GM18870 (cell line): ENCODE measurements around the gene BCO1.
"Not testable (repeated sequence)": the region's sequence is repeated elsewhere in the genome, so short reads cannot be mapped to it uniquely, and the experiment has no call there.

Source experiments
- ATAC-seq: cut with Tn5 transposase; IDR thresholded peaks from one replicate; pipeline ENCODE4 v1.9.1; 2021; ENCODE audit warnings: moderate library complexity; ENCODE audit not compliant: unreplicated experiment

Gene BCO1, protein sequence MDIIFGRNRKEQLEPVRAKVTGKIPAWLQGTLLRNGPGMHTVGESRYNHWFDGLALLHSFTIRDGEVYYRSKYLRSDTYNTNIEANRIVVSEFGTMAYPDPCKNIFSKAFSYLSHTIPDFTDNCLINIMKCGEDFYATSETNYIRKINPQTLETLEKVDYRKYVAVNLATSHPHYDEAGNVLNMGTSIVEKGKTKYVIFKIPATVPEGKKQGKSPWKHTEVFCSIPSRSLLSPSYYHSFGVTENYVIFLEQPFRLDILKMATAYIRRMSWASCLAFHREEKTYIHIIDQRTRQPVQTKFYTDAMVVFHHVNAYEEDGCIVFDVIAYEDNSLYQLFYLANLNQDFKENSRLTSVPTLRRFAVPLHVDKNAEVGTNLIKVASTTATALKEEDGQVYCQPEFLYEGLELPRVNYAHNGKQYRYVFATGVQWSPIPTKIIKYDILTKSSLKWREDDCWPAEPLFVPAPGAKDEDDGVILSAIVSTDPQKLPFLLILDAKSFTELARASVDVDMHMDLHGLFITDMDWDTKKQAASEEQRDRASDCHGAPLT

DNA sequence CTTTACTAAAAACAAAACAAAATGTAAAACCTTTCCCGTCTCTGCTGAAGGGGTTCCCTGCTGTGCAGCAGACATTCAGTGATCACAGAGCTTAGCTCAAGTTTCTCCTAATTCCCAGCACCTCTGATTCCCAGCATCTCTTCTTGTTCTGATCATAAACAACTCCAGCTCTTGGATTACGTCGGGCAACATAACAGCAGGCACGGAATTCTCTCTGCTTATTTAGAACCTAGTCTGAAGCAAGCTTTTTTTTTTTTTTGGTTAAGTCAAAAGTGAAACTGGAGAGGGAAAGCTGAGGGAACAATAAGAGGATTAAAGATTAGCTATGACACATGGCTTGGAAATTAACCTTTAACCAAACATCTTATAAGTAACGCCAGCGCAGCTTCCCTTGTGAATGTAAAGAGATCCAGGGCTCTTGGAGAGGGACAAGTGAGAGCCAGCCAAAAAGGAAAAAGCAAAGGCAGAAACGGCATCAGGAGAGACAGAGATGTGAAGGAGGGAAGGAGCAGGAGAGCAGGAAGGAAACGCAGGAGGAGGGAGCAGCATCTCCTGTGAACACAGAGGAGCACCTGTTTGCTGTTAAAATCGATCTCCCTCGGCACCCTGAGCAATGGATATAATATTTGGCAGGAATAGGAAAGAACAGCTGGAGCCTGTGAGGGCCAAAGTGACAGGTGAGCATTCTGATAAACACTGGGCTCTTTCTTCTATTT lies at the start of gene BCO1:
TSS of gene BCO1 (plus strand) at position 394 of the 716 bp plus-strand sequence. CDS start at position 614, 220 bp downstream.
- peak; percentile 53 for ATAC-seq

DNA sequence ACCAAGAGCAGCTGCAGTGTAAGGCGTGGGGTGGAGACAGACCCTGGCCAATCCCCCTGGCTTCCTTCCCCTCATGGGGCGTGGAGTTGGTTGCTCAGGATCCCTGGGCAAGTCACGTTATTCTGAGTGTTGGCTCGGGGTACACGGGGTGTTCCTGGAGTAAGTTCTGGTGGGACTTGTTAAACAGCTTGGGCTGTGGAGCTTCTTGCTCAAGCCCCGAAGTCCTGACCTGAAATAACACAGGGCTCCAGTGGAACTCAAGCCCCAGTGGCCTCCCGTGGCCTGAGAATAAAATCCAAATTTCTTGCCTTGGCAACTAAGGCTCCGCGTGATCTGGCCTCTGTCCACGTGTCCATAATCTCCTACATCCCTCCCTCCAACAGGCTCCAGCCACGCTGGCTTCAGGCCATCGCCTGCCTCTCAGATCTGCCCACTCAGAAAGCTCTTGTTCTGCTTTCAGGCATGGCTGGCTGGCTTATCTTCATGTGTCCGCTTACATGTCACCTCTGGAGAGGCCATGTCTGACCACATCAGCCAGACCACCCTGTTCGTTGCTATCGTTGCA lies 49.3 kb upstream of the BCO1 start:
- no peak for ATAC-seq

GRCh38 chr16:81190667-81191066 lies 47.8 kb upstream of the BCO1 start:
- no peak for ATAC-seq

DNA sequence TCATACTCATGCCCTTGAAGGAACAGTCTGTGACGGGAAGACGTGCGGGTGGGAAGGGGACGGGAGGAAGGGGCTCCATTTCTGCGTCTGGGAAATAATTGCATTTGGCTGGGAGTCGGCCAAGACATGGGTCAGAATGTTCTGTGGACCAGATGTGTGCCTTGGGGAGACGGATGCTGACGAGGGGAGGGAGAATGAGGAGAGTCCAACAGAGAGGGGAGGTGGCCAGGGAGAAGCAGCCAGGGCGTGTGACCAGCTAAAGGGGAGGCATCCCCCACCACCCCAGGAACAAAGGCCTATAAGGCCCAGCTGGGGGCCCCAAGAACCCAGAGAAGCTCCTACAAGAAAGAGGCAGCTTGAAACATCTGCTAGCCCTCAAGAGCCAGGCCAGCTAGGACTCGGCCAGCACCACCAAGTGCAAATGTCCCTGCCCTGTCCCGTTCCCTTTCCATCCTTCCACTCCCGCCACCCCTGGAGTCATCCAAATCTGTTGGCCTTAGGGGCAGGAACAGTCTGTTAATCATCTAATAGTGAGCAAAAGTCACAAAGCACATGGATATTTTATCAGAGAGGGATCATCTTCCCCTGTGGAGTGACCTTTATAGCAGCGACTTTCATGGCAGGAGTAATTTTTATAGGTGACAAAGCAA lies 42.5 kb upstream of the BCO1 start:
- no peak for ATAC-seq

GRCh38 chr16:81198635-81199034 lies 39.9 kb upstream of the BCO1 start:
- ATAC-seq: no peak

DNA sequence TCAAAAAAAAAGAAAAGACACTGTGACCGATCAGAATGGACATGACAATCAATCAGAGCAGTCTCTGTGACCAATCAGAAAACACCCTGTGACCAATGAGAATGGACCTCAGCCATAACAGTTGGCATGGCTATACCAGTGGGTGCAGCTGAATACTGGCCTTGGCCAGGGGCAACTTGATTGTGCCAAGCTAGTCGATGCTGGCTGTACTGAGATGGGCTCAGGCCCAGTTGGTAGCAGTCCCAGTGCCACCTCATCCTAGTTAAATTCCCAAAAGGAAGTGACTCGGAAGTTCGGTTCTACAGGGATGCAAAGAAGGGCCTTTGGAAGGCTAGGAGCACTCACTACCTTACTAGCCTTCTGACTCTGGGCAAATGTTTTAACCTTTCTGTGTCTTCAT lies 37.2 kb upstream of the BCO1 start:
- no peak for ATAC-seq

DNA sequence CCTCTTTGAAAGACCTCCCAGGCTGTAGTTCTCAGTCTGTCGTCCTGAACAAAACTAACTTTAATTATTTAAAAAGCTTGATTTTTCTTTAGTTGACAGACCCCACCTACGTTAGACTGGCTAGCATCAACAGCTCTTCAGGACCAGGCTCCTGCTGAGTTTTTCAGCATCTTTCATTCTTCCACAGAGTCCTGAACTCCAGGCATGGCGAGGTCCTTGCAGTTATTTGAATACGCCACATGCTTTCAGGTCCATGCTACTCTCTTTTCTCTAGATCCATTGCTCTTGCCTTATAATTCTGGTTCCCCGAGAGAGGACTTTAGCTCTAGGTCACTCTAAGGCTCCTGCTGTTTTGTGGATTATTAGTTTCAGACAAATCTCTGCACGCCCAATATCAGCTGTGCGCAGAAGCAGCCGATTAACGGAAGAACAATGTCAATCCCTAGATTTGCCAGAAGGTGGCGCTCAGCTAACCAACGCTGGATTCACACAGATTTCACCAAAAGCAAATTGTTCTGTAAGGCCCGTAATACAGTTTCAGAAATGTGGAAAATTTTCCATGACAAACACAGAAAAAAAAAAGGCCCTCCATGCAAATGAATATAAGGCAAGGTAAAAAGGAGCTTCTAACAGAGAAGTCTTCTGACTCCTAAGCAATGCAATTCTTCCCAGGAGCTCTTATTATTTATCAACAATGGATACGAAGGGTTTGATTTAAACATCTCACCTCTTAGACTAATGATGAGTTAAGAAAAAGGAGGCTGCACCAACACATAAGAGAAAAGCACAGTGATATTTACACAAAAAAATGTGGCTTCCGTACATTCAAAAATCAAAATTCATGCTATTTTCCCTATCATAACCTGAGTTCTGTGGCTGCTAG lies 33.5 kb upstream of the BCO1 start:
- no peak for ATAC-seq

GRCh38 chr16:81207076-81207475 lies 31.4 kb upstream of the BCO1 start:
- no peak for ATAC-seq

DNA sequence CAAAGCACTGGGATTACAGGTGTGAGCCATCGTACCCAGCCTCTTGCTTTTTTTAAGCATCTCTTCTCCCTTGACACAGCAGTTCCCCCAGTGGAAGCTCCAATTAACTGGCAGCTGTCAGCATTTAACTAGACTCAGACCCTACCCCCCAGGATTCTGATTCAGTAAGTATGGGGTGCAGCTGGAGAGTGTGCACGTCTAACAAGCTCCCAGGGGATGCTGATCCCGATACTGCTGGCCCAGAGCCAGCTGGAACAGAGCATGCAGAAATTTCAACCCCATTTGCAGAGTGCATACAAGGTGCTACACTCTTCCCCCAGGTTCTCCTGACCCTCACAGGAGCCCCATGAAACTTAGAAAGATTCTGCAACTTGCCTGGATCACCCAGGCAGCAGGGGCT lies 27.7 kb upstream of the BCO1 start:
- ATAC-seq: no peak

DNA sequence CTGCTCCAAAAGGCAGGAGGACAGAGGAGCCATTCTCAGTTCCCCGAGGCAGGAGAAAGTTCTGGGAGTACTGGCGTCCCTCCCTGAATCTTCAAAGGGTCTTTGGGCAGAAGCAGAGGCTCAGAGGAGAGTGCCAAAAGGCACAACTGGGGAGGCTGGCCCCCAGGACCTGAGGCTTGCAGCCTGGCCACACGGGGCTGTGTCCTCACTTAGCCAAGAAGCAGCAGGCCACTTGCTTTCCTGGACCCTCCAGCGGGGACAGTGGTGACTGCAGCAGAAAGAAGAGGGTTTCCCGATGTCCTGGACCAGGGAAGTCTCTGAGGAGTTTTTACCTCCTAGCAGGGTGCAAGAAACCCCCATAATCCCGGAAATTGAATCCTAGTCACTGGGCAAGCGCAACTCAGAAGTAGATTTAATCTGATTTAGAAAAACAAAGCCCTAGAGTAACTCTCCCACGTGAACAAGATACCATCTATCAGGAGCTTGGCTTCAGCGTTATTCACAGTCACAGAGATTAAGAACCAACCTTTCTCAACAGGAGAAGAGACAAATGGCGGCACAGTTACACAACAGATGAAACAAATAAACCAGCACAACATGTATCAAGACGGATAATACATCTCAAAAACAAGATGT lies 25.5 kb upstream of the BCO1 start:
- no peak for ATAC-seq

DNA sequence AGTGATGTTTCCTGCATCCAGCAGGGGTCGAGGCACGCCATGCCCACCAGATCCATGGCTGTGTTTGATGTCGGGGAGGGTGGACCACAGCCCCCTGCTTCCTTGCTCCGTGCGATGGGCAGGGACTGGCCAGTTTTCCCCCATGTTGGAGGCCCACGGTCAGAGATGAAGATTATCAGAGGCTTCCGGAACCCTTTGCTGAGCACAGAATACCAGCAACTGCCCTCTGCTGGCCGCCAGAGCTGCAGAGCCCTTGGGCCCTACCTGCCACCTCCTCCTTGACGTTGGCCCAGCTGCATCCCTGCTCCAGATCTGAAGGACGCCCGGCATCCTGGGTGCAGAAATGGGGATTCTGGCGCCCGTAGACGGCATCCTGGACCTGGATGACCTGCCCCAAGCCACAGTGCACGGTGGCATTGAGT lies 23.7 kb upstream of the BCO1 start:
- no peak for ATAC-seq

GRCh38 chr16:81216114-81216513 lies 22.4 kb upstream of the BCO1 start:
- ATAC-seq: no peak

- no peak for ATAC-seq
These were observed 21.8 kb upstream of the BCO1 start for GRCh38 chr16:81216706-81217105.

- ATAC-seq: no peak
These were observed 19.3 kb upstream of the BCO1 start for GRCh38 chr16:81219151-81219550.

DNA sequence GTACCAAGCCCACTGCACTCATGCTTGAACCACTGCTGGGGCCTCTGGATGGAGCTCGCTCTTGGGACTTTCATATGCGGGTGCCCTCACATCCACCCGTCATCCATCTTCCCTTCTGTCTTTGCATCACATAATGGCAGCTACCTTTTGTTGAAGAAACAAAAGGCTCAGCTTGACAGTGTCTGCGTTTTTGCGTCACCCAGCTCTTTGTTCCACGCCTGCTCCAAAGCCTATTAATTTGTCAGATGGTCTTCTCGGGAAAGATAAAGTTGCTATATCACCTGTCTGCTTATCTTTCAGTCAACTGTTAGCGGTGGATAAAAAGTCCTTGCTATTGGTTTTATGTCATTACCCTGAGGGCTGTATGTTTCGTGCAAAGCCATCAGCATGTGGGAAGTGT lies 18.1 kb upstream of the BCO1 start:
- no peak for ATAC-seq

DNA sequence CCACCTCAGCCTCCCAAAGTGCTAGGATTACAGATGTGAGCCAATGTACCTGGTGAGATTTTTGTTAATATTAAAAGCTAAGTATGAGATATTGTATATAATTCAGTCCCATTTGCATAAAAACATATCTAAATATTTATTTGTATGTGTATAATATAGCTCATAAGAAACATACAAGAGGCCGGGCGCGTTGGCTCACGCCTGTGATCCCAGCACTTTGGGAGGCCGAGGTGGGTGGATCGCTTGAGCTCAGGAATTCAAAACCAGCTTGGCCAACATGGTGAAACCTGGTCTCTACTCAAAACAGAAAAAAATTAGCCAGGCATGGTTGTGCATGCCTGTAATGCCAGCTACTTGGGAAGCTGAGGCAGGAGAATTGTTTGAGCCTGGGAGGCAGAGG lies 16.8 kb upstream of the BCO1 start:
- ATAC-seq: no peak

DNA sequence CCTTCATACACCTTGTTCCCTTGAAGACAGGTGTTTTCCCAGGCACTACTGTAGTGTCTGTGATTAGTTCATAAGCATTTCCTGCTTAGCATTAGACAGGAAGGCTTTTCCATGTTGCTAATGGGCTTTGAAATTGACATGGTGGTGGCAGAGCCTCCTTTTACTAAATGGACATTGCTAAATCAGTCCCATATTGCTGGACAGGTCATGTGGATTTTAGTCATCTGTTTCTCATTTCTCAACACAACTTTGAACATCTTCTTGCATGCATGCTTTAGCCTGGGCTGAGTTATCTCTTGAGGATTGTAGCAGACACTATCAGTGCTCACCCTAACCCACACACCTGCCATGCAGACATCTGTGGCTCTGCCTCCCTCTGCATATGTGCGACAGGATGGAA lies 13.7 kb upstream of the BCO1 start:
- ATAC-seq: no peak

- ATAC-seq: not testable (repeated sequence)
These were observed 12.8 kb upstream of the BCO1 start for GRCh38 chr16:81225697-81226096.

GRCh38 chr16:81227785-81228184 lies 10.7 kb upstream of the BCO1 start:
- no peak for ATAC-seq

GRCh38 chr16:81229811-81230210 lies 8.7 kb upstream of the BCO1 start:
- ATAC-seq: no peak
